Colonic mucosa (tissue), 4 donors: ENCODE results near the gene CSTF1. TPM values are rescaled to one million over a fixed set of nuclear protein-coding genes. Genes with fewer than 3 reads are reported as not detected.

Source experiments
- DNase-seq: peaks from one replicate; pipeline ENCODE4 v3.0.0-alpha.2; 2020
- H3K27ac ChIP-seq: fragments of 200-600 bp; one replicate; pipeline ENCODE4 v1.8.0; 2021
- H3K27me3 ChIP-seq: fragments of 200-600 bp; one replicate; pipeline ENCODE4 v1.8.0; 2021
- H3K36me3 ChIP-seq: fragments of 200-600 bp; one replicate; pipeline ENCODE4 v1.8.0; 2021
- H3K4me1 ChIP-seq: fragments of 200-600 bp; one replicate; pipeline ENCODE4 v1.8.0; 2021; ENCODE audit warnings: mild to moderate bottlenecking
- H3K4me3 ChIP-seq: fragments of 200-600 bp; one replicate; pipeline ENCODE4 v1.8.0; 2021
- H3K9ac ChIP-seq, 2 donors: one replicate each; pipeline ENCODE4 v1.7.0; 2013; ENCODE audit warnings: control low read depth in 2 of 2, low read depth in 2 of 2, low read length in 2 of 2
- H3K9me3 ChIP-seq: fragments of 200-600 bp; one replicate; pipeline ENCODE4 v1.8.0; 2021
- intact Hi-C: fragments of 100-400 bp; cut with DNase I; formaldehyde crosslinking; loops from one replicate; pipeline ENCODE4 v1.14.1; 2022
- total RNA-seq, 2 donors: library from RNA; stranded (reverse); fragmentation: NEBNext Ultra II Directional in 1 of 2; extraction: Animal tissue kit (Norgen Biotek cat#: 25700) in 1 of 2; gene quantifications; one replicate each; pipeline ENCODE4 v1.2.1, GENCODE V29; 2021
- TF ChIP-seq, protein P1 (sequence below): fragments of 200-600 bp; IDR thresholded peaks from one replicate; pipeline ENCODE4 v1.8.0; 2022; ENCODE audit warnings: antibody characterized with exemption, mild to moderate bottlenecking
- donor health status: healthy.
- donor health status: DM: no; HTN: no; CAD: no.
- donor health status: DM: no; HTN: no; CAD: no.

The CSTF1 gene
- total RNA-seq, 2 donors from 2014 or later = 24.2 to 32.0 TPM

DNA sequence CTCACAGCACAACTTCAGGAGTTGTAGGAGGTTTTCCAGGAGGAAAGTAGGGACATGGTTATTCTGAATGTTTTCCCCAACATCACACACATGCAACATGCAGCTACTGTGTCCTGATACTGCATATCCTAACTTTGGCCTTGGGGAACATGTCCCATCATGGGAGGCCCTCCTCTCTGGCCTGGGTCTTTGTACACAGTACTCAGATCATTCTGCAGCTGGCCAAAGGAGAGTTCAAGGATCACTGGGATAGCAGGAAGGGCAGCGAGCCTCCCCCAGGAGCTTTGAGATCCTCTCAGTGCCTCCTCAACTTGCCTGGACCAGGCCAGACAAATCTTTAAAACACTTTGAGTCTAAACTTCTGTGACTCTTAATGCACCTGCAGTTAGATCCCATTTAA lies 32.5 kb downstream of the CSTF1 start:
- H3K9me3 ChIP-seq = no peaks in the 10 kb centered on the region
- H3K27ac ChIP-seq = no peak overlapping the region
- no peaks in the 10 kb centered on the region for H3K27me3 ChIP-seq
- H3K4me3 ChIP-seq = no peak overlapping the region
- no peaks in the 10 kb centered on the region for H3K36me3 ChIP-seq
- TF ChIP-seq, protein P1, sequence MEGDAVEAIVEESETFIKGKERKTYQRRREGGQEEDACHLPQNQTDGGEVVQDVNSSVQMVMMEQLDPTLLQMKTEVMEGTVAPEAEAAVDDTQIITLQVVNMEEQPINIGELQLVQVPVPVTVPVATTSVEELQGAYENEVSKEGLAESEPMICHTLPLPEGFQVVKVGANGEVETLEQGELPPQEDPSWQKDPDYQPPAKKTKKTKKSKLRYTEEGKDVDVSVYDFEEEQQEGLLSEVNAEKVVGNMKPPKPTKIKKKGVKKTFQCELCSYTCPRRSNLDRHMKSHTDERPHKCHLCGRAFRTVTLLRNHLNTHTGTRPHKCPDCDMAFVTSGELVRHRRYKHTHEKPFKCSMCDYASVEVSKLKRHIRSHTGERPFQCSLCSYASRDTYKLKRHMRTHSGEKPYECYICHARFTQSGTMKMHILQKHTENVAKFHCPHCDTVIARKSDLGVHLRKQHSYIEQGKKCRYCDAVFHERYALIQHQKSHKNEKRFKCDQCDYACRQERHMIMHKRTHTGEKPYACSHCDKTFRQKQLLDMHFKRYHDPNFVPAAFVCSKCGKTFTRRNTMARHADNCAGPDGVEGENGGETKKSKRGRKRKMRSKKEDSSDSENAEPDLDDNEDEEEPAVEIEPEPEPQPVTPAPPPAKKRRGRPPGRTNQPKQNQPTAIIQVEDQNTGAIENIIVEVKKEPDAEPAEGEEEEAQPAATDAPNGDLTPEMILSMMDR = no peak
- intact Hi-C loops = no loop called here
- H3K9ac ChIP-seq = no peak overlapping the region
- no peak for DNase-seq
- no peaks in the 10 kb centered on the region for H3K4me1 ChIP-seq

DNA sequence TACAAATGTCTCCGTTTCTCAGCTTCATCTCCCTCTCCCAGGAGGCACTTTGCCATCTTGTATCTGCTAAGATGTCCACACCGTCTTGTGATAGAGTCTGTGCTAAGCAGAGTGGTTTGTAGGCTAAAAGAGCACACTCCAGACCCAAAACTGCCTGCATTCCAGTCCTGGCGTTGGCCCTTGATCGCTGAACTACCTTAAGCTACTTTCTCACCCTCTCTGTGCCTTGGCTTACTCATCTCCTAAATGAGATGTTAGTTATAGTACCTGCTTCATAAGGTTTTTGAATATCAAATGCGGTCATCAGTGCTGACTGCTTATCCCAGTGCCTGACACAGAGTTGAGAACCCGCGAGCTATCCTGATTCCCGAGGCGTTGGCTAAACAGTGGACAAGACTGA lies 33.6 kb downstream of the CSTF1 start:
- Histone ChIP-seq H3K4me1 (no peaks in the 10 kb centered on the region), H3K27me3 (no peaks in the 10 kb centered on the region), H3K9ac (no peak overlapping the region), H3K4me3 (no peak overlapping the region), H3K36me3 (no peaks in the 10 kb centered on the region), H3K9me3 (no peaks in the 10 kb centered on the region), H3K27ac (no peak overlapping the region)
- intact Hi-C loops = no loop called here
- TF ChIP-seq, protein P1 = no peak
- no peak for DNase-seq

GRCh38 chr20:56426926-56427325 lies 34.5 kb downstream of the CSTF1 start:
- Histone ChIP-seq H3K36me3 (no peaks in the 10 kb centered on the region), H3K9me3 (no peaks in the 10 kb centered on the region), H3K27ac (no peak overlapping the region), H3K9ac (no peak overlapping the region), H3K4me1 (no peaks in the 10 kb centered on the region), H3K27me3 (no peaks in the 10 kb centered on the region), H3K4me3 (no peak overlapping the region)
- DNase-seq = no peak
- TF ChIP-seq, protein P1 = no peak
- intact Hi-C loops = no loop called here

DNA sequence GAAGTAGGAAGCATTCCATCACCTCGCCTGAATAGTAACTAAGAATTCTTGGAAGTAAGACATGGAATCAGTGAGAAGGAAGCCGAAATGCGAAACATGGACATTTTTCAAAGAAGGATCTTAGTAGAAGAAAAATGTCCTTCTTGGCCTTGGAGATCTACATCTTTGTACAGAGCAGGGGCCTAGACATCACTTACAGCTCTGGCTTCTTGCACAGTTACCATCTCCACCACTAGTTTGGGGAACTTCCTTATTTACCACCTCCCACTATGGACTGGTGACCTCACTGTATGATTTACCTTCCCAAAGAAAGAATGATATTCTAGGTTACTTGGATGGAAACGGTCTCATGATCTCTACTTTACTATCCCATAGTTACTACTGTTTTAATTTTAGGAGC lies 35.4 kb downstream of the CSTF1 start:
- TF ChIP-seq, protein P1 = no peak
- Histone ChIP-seq H3K27ac (no peak overlapping the region), H3K4me1 (no peaks in the 10 kb centered on the region), H3K4me3 (no peak overlapping the region), H3K36me3 (no peaks in the 10 kb centered on the region), H3K27me3 (no peaks in the 10 kb centered on the region), H3K9ac (no peak overlapping the region), H3K9me3 (no peaks in the 10 kb centered on the region)
- intact Hi-C loops = no loop called here
- no peak for DNase-seq

DNA sequence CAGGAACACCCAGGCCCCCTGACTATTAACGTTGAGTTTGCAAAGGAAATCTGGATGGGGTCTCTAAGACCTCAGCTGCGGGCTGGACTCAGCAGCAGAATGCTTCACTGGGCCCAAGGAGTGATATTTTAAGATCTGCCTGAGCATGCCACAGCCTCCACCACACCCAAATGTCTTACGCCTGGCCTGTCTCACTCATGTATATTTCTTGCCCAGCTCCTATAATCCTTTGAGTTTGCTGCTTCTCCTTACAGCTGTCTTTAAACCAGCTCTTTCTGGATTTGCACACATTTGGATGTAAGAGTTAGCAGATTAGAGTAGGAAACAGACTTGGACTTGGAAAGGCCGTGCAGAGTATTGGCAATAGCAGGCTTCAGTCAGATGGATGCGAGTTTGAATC lies 36.0 kb downstream of the CSTF1 start:
- DNase-seq = no peak
- TF ChIP-seq, protein P1 = no peak

GRCh38 chr20:56428881-56429280 lies 36.4 kb downstream of the CSTF1 start:
- no peak overlapping the region for H3K27ac ChIP-seq

More for the DNA sequence above, 36.0 kb downstream of the CSTF1 start:
- Histone ChIP-seq H3K9me3 (no peaks in the 10 kb centered on the region), H3K4me1 (no peaks in the 10 kb centered on the region), H3K4me3 (no peak overlapping the region), H3K9ac (no peak overlapping the region), H3K27ac (no peak overlapping the region), H3K36me3 (no peaks in the 10 kb centered on the region), H3K27me3 (no peaks in the 10 kb centered on the region)
- intact Hi-C loops = no loop called here

More at GRCh38 chr20:56428881-56429280, 36.4 kb downstream of the CSTF1 start:
- Histone ChIP-seq H3K9me3 (no peaks in the 10 kb centered on the region), H3K4me3 (no peak overlapping the region), H3K27me3 (no peaks in the 10 kb centered on the region), H3K9ac (no peak overlapping the region), H3K4me1 (no peaks in the 10 kb centered on the region), H3K36me3 (no peaks in the 10 kb centered on the region)
- DNase-seq = no peak
- intact Hi-C loops = no loop called here
- TF ChIP-seq, protein P1 = no peak
